HepG2 (cell line): Measurements from ENCODE around the gene TCN2. TPM values are rescaled to one million over a fixed set of nuclear protein-coding genes. Genes with fewer than 3 reads are reported as not detected.

Experiments used
- ATF7 ChIP-seq, 2 experiments: fragments of 450-650 bp in 1 of 2; sonication (generic) in 1 of 2; formaldehyde crosslinking in 1 of 2; IDR thresholded peaks; 2 replicates each; pipeline versions ENCODE4 v1.4.0 to v1.6.1; 2016 to 2020; ENCODE audit warnings: antibody characterized with exemption in 1 of 2, mild to moderate bottlenecking in 1 of 2, missing genetic modification reagents in 1 of 2
- HNF1B ChIP-seq: sonication (generic); formaldehyde crosslinking; IDR thresholded peaks from 2 replicates; pipeline ENCODE4 v1.5.1; 2020; ENCODE audit warnings: mild to moderate bottlenecking, moderate library complexity, missing genetic modification reagents
- KLF9 ChIP-seq: IDR thresholded peaks from 2 replicates; pipeline ENCODE4 v1.6.1; 2016; ENCODE audit warnings: low read depth
- PHF5A ChIP-seq: IDR thresholded peaks from one replicate; pipeline ENCODE4 v1.6.1; 2018; ENCODE audit warnings: low read depth, missing genetic modification reagents; ENCODE audit not compliant: unreplicated experiment
- SMYD3 ChIP-seq: sonication (generic); formaldehyde crosslinking; IDR thresholded peaks from 2 replicates; pipeline ENCODE4 v1.8.1; 2023; ENCODE audit warnings: mild to moderate bottlenecking, missing genetic modification reagents
- ZNF138 ChIP-seq: sonication (generic); formaldehyde crosslinking; IDR thresholded peaks from 2 replicates; pipeline ENCODE4 v1.5.0; 2020; ENCODE audit warnings: mild to moderate bottlenecking, low read depth, missing genetic modification reagents
- ZNF230 ChIP-seq: sonication (generic); formaldehyde crosslinking; IDR thresholded peaks from 2 replicates; pipeline ENCODE4 v1.4.0; 2020; ENCODE audit warnings: mild to moderate bottlenecking, missing genetic modification reagents
- ZNF281 ChIP-seq: sonication (generic); formaldehyde crosslinking; IDR thresholded peaks from 2 replicates; pipeline ENCODE4 v1.4.0; 2020; ENCODE audit warnings: missing genetic modification reagents, borderline replicate concordance
- ZNF543 ChIP-seq: sonication (generic); formaldehyde crosslinking; IDR thresholded peaks from 2 replicates; pipeline ENCODE4 v1.4.0; 2020; ENCODE audit warnings: mild to moderate bottlenecking, missing genetic modification reagents
- polyA plus RNA-seq, 8 experiments: library from polyadenylated mRNA; depleted of rRNA in 3 of 8; stranded (reverse) in 7 of 8; unstranded in 1 of 8; fragments of >200 nt; fragmentation: Illumina TruSeq in 4 of 8; extraction: Trizol in 4 of 8; gene quantifications; 2 replicates each; pipeline versions ENCODE4 v1.2.1 to v1.2.3, GENCODE V29; 2011 to 2016; ENCODE audit warnings: low read depth in 4 of 8, missing spikeins in 1 of 8, mixed read lengths in 1 of 8; ENCODE audit not compliant: insufficient read depth in 1 of 8
- total RNA-seq, 5 experiments: library from RNA; depleted of rRNA; stranded (reverse); fragments of >200 nt; fragmentation: Illumina TruSeq; extraction: Trizol; gene quantifications; 2 replicates each; pipeline ENCODE4 v1.2.3, GENCODE V29; 2016; ENCODE audit warnings: low read depth in 1 of 5

Gene TCN2
- total and polyA plus RNA-seq, 2 of the 13 experiments (the other 11 are each of a cell fraction or from before 2014, with no cell fraction given): 0.29 to 0.31 TPM

- TF ChIP-seq ZNF281: 0 out of 2 replicates have a peak, but pooled peaks have one; percentile 49
- TF ChIP-seq ATF7 (IDR thresholded peaks at IDR 0.05): no peak
- no peak for TF ChIP-seq ATF7 (CRISPR knock-in tag; IDR thresholded peaks at IDR 0.05)
- TF ChIP-seq HNF1B (CRISPR knock-in tag): 0 out of 2 replicates have a peak, but pooled peaks have one; percentile 19
- no peak for TF ChIP-seq KLF9 (CRISPR knock-in tag)
- no peak for TF ChIP-seq ZNF543
- TF ChIP-seq ZNF230 (CRISPR knock-in tag): no peak
- no peak for TF ChIP-seq PHF5A (CRISPR knock-in tag)
- TF ChIP-seq SMYD3 (CRISPR knock-in tag): no peak
- no peak for TF ChIP-seq ZNF138 (CRISPR knock-in tag)
These were observed 45.4 kb upstream of the TCN2 start (continued) for GRCh38 chr22:30561402-30562189.
